Keratinocyte (primary cell): ENCODE data around the gene TTC9B. TPM values are rescaled to one million over a fixed set of nuclear protein-coding genes. Genes with fewer than 3 reads are reported as not detected.

Experiments used
- DNase-seq: peaks from one replicate; pipeline ENCODE4 v3.0.0-alpha.2; 2011; ENCODE audit warnings: low read depth, missing footprints, low spot score
- FAIRE-seq: peaks from 2 replicates; lab custom pipeline; 2011; peaks lifted over from hg19 to GRCh38; lab: Jason Lieb, UNC
- H2AFZ ChIP-seq: 2 replicates; pipeline ENCODE4 v1.6.0; 2012; ENCODE audit warnings: low read length, control low read depth, inconsistent platforms; ENCODE audit not compliant: control insufficient read depth
- H3K27ac ChIP-seq: 2 replicates; pipeline ENCODE4 v1.5.1; 2011; ENCODE audit warnings: low read length; ENCODE audit not compliant: control insufficient read depth, insufficient read depth
- H3K27me3 ChIP-seq: 3 replicates; pipeline ENCODE4 v1.6.0; 2011; ENCODE audit warnings: low read length; ENCODE audit not compliant: control insufficient read depth, insufficient read depth; ENCODE audit errors: extremely low read depth
- H3K36me3 ChIP-seq, 2 experiments: 2 replicates in 1 of 2; 3 replicates in 1 of 2; pipeline ENCODE4 v1.5.1; 2011; ENCODE audit warnings: low read length in 2 of 2, mild to moderate bottlenecking in 1 of 2; ENCODE audit not compliant: control insufficient read depth in 2 of 2, insufficient read depth in 2 of 2; ENCODE audit errors: extremely low read depth in 1 of 2
- H3K4me1 ChIP-seq: 3 replicates; pipeline ENCODE4 v1.5.1; 2011; ENCODE audit warnings: low read length; ENCODE audit not compliant: control insufficient read depth, insufficient read depth; ENCODE audit errors: extremely low read depth
- H3K4me2 ChIP-seq: 3 replicates; pipeline ENCODE4 v1.6.0; 2011; ENCODE audit warnings: low read depth, low read length; ENCODE audit not compliant: control insufficient read depth, insufficient read depth; ENCODE audit errors: extremely low read depth
- H3K4me3 ChIP-seq, 3 experiments: fragments of 200-600 bp in 1 of 3; sonication (generic) in 1 of 3; 2 replicates in 2 of 3; 3 replicates in 1 of 3; pipeline ENCODE4 v1.5.1; 2011 to 2016; ENCODE audit warnings: low read length in 3 of 3, mild to moderate bottlenecking in 3 of 3, control low read depth in 2 of 3, inconsistent platforms in 1 of 3, low read depth in 1 of 3, mixed read lengths in 1 of 3, mixed run types in 1 of 3, moderate library complexity in 1 of 3; ENCODE audit not compliant: control insufficient read depth in 2 of 3, insufficient read depth in 2 of 3; ENCODE audit errors: extremely low read depth in 1 of 3
- H3K79me2 ChIP-seq: 2 replicates; pipeline ENCODE4 v1.6.0; 2012; ENCODE audit warnings: low read length; ENCODE audit not compliant: control insufficient read depth, insufficient read depth
- H3K9ac ChIP-seq: 3 replicates; pipeline ENCODE4 v1.6.0; 2011; ENCODE audit warnings: low read length; ENCODE audit not compliant: control insufficient read depth, insufficient read depth; ENCODE audit errors: extremely low read depth
- H3K9me1 ChIP-seq: 3 replicates; pipeline ENCODE4 v1.6.0; 2011; ENCODE audit warnings: low read length; ENCODE audit not compliant: control insufficient read depth, insufficient read depth; ENCODE audit errors: extremely low read depth
- H3K9me3 ChIP-seq: 2 replicates; pipeline ENCODE4 v1.5.1; 2012; ENCODE audit warnings: low read depth, low read length; ENCODE audit not compliant: control insufficient read depth
- H4K20me1 ChIP-seq: 3 replicates; pipeline ENCODE4 v1.6.0; 2011; ENCODE audit warnings: low read length; ENCODE audit not compliant: control insufficient read depth, insufficient read depth; ENCODE audit errors: extremely low read depth
- CTCF ChIP-seq, 3 experiments: IDR thresholded peaks in 1 of 3; conservative IDR thresholded peaks in 1 of 3; optimal IDR thresholded peaks in 1 of 3; 2 replicates in 2 of 3; 3 replicates in 1 of 3; pipeline versions ENCODE3 to v1.5.1; 2011; ENCODE audit warnings: low read length in 3 of 3, mild to moderate bottlenecking in 3 of 3, moderate library complexity in 2 of 3, control low read depth in 1 of 3, inconsistent platforms in 1 of 3; ENCODE audit not compliant: insufficient read depth in 2 of 3; ENCODE audit errors: extremely low read depth in 1 of 3
- EZH2 ChIP-seq: IDR thresholded peaks from one replicate; pipeline ENCODE4 v1.6.1; 2012; ENCODE audit warnings: inconsistent platforms, mild to moderate bottlenecking, low read length, moderate library complexity
- dilution Hi-C: fragments of 300-500 bp; cut with MboI; formaldehyde crosslinking; loops from one replicate; pipeline ENCODE4 v1.7.0; 2020; ENCODE audit warnings: low sequenced_read_pairs; ENCODE audit not compliant: extremely low pct_ligation_motif_present
- polyA plus RNA-seq, 5 experiments: library from polyadenylated mRNA; depleted of rRNA in 3 of 5; stranded (reverse) in 3 of 5; stranded (forward) in 1 of 5; unstranded in 1 of 5; fragments of >200 nt; gene quantifications; 1 replicate in 1 of 5; 2 replicates in 3 of 5; 3 replicates in 1 of 5; pipeline versions ENCODE4 v1.2.1 to v1.2.3, GENCODE V29; 2011 to 2012; ENCODE audit warnings: missing spikeins in 2 of 5, low read depth in 1 of 5, low replicate concordance in 1 of 5

TTC9B gene
- polyA plus RNA-seq, 1 donor (not counting 4 experiments of a cell fraction or from before 2014, with no cell fraction given) = not detected

- no peak for FAIRE-seq
- TF ChIP-seq EZH2 = no peak
- no peak for TF ChIP-seq CTCF (optimal IDR thresholded peaks at IDR 0.05 in 1 of 3, IDR thresholded peaks at IDR 0.05 in 1 of 3, conservative IDR thresholded peaks at IDR 0.05 in 1 of 3; ENCODE audit: extremely low read depth in 1 of 3, insufficient read depth in 2 of 3, low read length in 3 of 3)
- Histone ChIP-seq H3K27me3 (no peaks in the 10 kb centered on the region), H3K9me3 (no peaks in the 10 kb centered on the region), H3K36me3 (peaks cover 0 to 18% of the 10 kb centered on the region in 2 experiments), H3K4me2 (no peak overlapping the region), H3K27ac (no peak overlapping the region), H3K4me3 (no peak overlapping the region), H3K79me2 (peaks cover 18% of the 10 kb centered on the region), H3K9me1 (no peaks in the 10 kb centered on the region), H2AFZ (no peak overlapping the region), H4K20me1 (no peaks in the 10 kb centered on the region), H3K9ac (no peak overlapping the region), H3K4me1 (peaks cover 7% of the 10 kb centered on the region)
- dilution Hi-C loops = no loop called here
- DNase-seq = no peak
These were observed 28.3 kb upstream of the TTC9B start for GRCh38 chr19:40246292-40247073.

- FAIRE-seq (no peak), DNase-seq (no peak)
These were observed 27.4 kb upstream of the TTC9B start for GRCh38 chr19:40245506-40246128.

More at GRCh38 chr19:40245506-40246128, 27.4 kb upstream of the TTC9B start:
- Histone ChIP-seq H3K27me3 (no peaks in the 10 kb centered on the region), H2AFZ (no peak overlapping the region), H3K4me1 (peaks cover 7% of the 10 kb centered on the region), H3K9ac (no peak overlapping the region), H3K9me3 (no peaks in the 10 kb centered on the region), H4K20me1 (no peaks in the 10 kb centered on the region), H3K79me2 (peaks cover 18% of the 10 kb centered on the region), H3K4me2 (no peak overlapping the region), H3K9me1 (no peaks in the 10 kb centered on the region), H3K36me3 (peaks cover 0 to 19% of the 10 kb centered on the region in 2 experiments), H3K27ac (no peak overlapping the region), H3K4me3 (no peak overlapping the region)
- dilution Hi-C loops = no loop called here
- TF ChIP-seq EZH2 = no peak
- TF ChIP-seq CTCF (optimal IDR thresholded peaks at IDR 0.05 in 1 of 3, IDR thresholded peaks at IDR 0.05 in 1 of 3, conservative IDR thresholded peaks at IDR 0.05 in 1 of 3; ENCODE audit: extremely low read depth in 1 of 3, insufficient read depth in 2 of 3, low read length in 3 of 3) = no peak
